Smooth muscle cell of the brain vasculature (primary cell): ENCODE measurements around the gene TMEM233.
"Not testable (repeated sequence)": the region's sequence is repeated elsewhere in the genome, so short reads cannot be mapped to it uniquely, and the experiment has no call there.

Experiments used
- DNase-seq: peaks from one replicate; pipeline ENCODE4 v3.0.0-alpha.2; 2012; ENCODE audit warnings: low read depth, low spot score

The TMEM233 gene

DNA sequence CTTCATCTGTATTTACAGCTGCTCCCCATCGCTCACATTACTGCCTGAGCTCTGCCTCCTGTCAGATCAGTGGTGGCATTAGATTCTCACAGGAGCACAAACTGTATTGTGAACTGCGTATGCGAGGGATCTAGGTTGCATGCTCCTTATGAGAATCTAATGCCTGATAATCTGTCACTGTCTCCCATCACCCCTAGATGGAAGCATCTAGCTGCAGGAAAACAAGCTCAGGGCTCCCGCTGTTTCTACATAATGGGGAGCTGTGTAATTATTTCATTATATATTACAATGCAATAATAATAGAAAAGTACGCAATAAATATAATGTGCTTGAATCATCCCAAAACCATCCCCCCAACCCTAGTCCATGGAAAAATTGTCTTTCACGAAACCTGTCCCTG lies 64.6 kb downstream of the TMEM233 start:
- not testable (repeated sequence) for DNase-seq

DNA sequence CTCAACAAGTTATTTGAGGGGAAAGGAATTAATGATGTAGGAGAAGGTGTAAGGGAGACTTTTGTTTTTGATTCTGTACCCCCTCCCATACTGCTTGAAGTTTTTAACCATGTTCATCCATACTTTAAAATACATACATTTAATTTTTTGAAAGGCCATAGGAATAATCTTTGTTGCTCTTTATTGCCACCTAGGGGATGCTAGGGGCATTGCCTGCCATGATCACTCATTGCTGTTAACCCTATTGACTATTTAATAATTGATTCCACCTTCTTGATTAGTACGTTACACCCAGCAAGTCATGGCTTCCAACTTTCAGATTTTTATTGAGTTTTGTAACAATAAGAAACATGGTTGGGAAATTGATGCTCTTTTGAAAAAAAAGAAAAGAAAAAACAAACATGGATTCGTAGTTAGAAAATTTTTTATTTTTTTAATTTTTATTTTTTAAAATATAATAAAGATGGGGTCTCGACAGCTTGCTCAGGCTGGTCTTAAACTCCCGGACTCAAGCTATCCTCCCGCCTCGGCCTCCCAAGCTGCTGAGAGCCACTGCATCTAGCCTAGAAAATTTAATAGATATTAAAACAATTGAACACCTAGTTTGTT lies 65.8 kb downstream of the TMEM233 start:
- DNase-seq = no peak

DNA sequence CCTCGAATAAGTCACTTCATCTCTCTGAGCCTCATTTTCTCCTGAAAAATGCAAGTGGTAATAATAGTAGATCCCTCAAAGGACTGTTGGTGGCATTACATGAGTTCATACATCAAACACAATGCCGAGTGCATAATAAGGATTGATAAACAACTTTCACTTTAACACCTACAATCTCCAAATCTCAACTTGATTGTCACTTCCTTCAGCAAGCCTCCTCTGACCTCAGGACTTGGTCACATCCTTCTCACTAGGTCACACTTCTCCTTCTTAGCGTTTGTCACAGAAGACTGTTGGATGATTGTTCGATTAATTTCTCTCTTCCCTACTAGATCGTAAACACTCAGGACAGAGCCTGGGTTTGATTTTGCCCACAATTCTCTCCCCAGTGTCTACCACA lies 66.5 kb downstream of the TMEM233 start:
- no peak for DNase-seq

DNA sequence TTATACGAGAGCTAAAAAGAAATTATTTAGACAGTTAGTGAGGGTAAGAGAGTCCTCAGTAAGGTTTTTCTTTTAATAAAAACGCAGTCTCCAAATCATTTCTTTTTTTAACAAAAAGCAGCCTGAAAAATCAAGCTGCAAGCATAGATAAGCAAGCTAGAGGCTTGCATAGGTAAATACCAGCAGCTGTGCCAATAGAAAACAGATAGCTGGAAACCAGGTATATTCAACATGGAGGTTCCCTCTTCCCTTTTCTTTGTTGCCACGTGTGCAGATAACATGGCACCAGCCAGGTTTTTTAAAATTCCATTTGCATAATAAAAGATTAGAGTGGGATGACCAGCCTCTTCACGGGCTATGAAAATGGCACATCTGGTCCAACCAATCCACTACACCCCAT lies 68.3 kb downstream of the TMEM233 start:
- no peak for DNase-seq

- no peak for DNase-seq
These were observed 71.1 kb downstream of the TMEM233 start for GRCh38 chr12:119664642-119665041.

DNA sequence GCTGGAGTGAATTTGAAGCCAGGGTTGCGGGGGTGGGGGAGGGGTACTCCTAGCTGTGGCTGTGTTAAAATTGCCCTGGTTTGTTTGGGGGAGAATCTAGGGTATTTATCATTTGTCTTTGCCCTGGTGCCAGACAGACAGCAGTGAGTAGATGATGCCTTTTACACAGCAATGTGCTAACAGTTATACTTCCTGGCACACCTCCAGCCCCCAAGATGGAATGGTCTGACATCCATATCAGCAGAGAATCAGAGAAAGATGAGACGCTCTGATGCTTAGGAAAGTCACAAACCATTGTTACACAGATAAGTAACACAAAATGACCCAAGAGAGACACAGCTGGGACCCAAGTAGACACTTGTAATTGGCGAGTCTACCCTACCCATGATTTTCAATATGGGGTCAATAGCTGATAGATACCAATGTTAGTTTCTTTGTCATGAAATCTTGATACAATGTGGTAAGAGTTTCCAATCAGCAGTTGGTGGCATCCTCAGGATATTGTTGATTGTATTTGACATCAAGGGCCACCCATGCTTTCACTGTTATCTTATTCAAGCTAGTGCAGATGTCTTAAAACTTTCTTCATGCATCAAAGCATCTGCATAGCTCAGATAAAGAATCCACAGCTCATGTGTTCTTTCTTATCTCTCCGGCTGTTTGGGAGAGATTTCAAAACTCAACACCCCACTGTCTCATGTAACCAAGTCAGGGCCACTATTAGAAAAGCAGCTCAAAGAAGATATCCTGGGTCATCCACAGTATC lies 71.8 kb downstream of the TMEM233 start:
- no peak for DNase-seq

- DNase-seq = no peak
These were observed 72.7 kb downstream of the TMEM233 start for GRCh38 chr12:119666226-119666795.

- DNase-seq = no peak
These were observed 73.5 kb downstream of the TMEM233 start for GRCh38 chr12:119666900-119667576.

DNA sequence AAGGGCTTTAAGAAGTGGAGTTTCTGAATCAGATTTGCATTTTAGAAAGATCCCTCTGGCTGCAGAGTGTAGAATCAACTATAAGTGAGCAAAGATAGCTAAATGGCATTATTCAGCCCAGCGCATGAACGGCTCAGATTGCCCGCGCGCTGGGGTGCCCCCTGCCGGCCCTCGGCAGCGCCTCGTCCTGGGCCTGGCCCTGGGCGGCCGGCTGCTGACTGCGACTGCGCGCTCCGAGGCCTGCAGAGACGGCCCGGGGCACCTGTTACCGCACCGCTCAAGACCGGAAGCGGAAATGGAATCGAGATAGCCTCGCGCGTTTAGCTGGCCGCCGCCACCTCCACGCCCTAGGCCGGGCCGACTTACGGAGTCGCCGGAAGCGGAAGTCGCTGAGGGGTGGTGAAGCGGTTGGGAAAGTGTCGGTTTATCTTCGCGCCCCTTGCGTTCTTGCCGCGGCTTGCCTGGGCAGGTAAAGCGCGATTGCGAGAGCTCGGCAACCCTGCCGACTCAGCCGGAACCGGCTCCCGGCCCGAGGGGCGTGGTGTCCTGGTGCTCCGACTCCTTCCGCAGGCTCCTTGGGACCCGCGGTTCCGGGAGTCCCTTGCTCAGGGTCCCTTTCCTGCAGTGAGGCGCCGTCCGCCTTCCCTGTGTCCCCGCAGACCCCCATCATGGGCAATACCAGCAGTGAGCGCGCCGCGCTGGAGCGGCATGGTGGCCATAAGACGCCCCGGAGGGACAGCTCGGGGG lies 74.2 kb downstream of the TMEM233 start, which contains the start of gene PRKAB1:
Gene PRKAB1, plus strand, starts transcription at position 557 of the 747 bp plus-strand sequence. Its CDS starts 112 bp downstream, at position 669.
- DNase-seq = peak; percentile 86

GRCh38 chr12:119668324-119668841 lies 74.8 kb downstream of the TMEM233 start:
- DNase-seq = no peak

DNA sequence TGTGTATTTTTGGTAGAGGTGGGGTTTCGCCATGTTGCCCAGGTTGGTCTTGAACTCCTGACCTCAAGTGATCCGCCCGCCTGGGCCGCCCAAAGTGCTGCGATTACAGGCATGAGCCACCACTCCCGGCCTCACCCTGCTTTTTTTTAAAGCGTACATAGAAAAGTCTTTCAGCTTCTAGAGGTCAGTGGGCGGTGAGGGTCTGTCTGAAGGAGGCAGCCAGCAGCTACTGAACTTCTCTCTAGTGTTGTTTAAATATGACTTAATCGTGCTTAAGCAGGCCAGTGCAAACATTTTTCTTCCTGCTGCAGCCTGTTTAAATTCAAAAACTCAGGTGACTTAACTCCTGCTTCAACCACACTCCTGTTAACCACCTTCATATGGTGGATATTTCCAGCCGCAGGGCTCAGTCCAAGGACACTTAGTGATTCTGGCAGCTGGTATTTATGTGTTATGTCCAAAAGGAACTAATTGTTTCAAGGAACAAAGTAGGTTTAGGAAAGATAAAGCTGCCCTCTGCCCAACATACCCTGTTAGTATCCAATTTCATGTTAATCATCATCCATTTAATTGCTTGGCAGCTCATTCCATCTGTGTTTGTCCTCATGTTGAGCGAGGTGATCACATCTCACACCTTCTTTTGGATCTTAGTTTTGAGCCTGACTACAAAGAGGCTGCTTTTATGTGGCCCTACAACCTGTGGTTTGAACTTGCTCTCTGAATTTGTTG lies 76.3 kb downstream of the TMEM233 start:
- DNase-seq = no peak

GRCh38 chr12:119671070-119671469 lies 77.5 kb downstream of the TMEM233 start:
- no peak for DNase-seq

DNA sequence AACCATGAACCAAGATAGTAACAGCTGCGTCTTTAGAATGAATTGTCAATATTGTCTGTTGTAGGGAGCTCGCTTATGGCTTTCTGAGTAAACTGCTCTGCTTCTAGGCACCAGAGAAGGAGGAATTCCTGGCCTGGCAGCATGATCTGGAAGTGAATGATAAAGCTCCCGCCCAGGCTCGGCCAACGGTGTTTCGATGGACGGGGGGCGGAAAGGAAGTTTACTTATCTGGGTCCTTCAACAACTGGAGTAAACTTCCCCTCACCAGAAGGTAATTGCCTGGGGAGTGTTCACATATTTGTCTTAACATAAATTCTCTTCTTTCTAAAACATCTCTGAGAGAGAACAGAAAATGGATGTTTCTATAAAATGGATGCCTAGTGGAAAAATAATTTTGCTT lies 78.6 kb downstream of the TMEM233 start:
- no peak for DNase-seq

DNA sequence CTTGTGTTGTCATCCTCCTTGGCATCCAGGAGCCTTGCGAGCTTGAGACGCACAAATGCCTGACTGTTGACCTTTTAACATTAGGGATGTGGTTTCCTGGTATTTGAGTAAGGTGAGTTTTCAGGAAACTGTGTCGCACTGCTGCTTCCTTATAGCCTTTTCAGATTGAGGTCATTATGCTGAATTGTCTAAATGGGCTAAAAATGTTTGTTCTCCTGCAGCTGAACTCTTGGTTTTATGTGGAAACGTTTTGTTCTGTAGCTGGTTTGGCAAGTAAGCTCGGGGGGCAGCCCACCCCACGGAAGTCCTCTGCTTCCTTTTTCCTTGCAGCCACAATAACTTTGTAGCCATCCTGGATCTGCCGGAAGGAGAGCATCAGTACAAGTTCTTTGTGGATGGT lies 80.1 kb downstream of the TMEM233 start:
- DNase-seq = no peak

GRCh38 chr12:119674560-119674959 lies 81.0 kb downstream of the TMEM233 start:
- no peak for DNase-seq

GRCh38 chr12:119676022-119676421 lies 82.4 kb downstream of the TMEM233 start:
- no peak for DNase-seq

DNA sequence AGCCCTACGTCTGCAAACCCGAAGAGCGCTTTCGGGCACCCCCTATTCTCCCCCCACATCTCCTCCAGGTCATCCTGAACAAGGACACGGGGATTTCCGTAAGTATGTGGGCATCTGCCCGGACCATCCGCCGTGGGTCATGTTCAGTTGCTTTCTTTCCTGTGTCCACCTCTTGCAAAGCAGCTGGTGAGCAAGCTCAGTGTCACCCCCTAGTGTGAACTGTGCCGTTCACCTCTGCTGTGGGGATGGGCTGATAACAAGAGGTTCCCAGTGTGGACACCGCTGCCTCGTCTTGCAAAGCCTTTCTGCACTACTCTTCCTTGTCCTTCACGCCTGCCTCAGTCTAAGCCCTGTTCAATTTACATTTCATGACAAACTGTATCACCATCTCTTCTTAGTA lies 83.0 kb downstream of the TMEM233 start:
- DNase-seq = no peak

DNA sequence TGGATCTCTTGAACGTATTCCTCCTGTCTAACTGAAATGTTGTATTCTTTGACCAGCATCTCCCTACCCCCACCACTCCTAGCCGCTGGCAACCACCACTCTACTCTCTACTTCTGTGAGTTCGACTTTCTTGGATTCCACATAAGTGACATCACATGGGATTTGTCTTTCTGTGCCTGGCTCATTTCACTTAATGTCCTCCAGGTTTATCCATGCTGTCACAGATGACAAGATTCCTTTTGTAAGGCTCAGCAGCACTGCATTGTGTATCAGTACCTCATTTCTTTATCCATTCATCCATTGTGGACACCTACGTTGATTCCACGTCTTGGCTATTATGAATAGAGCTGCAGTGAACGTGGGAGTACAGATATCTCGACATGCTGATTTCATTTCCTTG lies 84.9 kb downstream of the TMEM233 start:
- no peak for DNase-seq

GRCh38 chr12:119679081-119679480 lies 85.5 kb downstream of the TMEM233 start:
- DNase-seq = peak; percentile 60

- DNase-seq = no peak
These were observed 85.9 kb downstream of the TMEM233 start for GRCh38 chr12:119679490-119679889.

DNA sequence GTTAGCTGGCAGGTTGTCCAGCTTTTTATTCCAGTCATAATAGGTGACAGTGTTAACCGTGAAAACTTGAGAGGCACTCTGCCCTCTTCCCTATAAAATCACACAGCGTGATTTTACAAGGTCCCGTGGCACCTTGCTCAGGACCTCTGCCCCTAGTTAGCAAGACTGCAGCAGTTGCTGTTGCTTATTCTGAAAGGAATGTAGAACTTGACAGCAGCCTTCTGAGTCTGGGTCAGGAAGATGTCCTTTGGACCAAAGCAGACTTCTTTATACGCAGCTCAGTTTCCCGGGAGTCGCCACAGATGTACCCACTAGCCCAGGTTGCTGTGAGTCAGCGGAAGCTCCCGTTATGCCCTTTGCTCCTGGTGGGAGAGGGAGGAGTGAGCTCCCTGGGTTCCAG lies 87.5 kb downstream of the TMEM233 start:
- DNase-seq = no peak
